NT2/D1 (cell line): ENCODE results near the gene SCUBE3.

Experiments used
- DNase-seq: peaks from one replicate; pipeline ENCODE4 v3.0.0-alpha.2; 2011; ENCODE audit warnings: low read depth, low spot score
- H3K27me3 ChIP-seq: 2 replicates; pipeline ENCODE4 v1.6.0; 2011; ENCODE audit warnings: mild to moderate bottlenecking; ENCODE audit not compliant: insufficient read length, insufficient read depth
- H3K36me3 ChIP-seq: 2 replicates; pipeline ENCODE4 v1.6.1; 2011; ENCODE audit warnings: mild to moderate bottlenecking, low read length, mixed read lengths; ENCODE audit not compliant: insufficient read depth, insufficient read length
- H3K4me1 ChIP-seq: 2 replicates; pipeline ENCODE4 v1.5.1; 2011; ENCODE audit not compliant: insufficient read depth, insufficient read length
- H3K4me3 ChIP-seq: 2 replicates; pipeline ENCODE4 v1.5.1; 2011; ENCODE audit warnings: low read depth; ENCODE audit not compliant: insufficient read length
- H3K9ac ChIP-seq: 2 replicates; pipeline ENCODE4 v1.6.0; 2011; ENCODE audit warnings: low read depth; ENCODE audit not compliant: insufficient read length
- H3K9me3 ChIP-seq: 2 replicates; pipeline ENCODE4 v1.5.1; 2011; ENCODE audit warnings: mild to moderate bottlenecking, low read length; ENCODE audit not compliant: insufficient read depth
- SUZ12 ChIP-seq: IDR thresholded peaks from 2 replicates; pipeline ENCODE4 v1.6.1; 2011; ENCODE audit not compliant: insufficient read length, insufficient read depth; ENCODE audit errors: extremely low read depth
- YY1 ChIP-seq: IDR thresholded peaks from 2 replicates; pipeline ENCODE4 v1.6.1; 2011; ENCODE audit not compliant: insufficient read length, insufficient read depth
- ZNF274 ChIP-seq: IDR thresholded peaks from 2 replicates; pipeline ENCODE4 v1.6.1; 2011; ENCODE audit warnings: mild to moderate bottlenecking, low read depth, low read length

SCUBE3 gene

DNA sequence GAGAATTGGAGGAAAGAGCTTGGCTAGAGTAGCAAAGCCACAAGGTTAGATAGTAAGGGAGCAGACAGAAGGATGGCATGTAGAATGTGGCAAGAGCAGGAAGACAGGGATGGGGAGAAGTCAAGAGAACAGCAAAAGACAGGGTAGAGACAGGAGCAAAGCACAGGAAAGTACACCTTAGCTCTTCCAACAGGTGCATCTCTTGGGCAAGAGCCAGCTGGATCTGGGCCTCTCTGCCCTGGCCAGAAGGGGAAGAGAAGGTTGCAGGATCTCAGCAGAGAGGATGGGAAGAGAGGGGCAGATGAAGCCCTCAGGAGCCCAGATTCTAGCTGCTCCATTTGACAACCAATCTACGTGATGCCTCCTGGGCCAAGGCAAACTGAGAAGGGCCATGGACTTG lies 16.7 kb downstream of the SCUBE3 start:
- H3K4me3 ChIP-seq, result no peak overlapping the region
- H3K27me3 ChIP-seq, result peaks cover 2% of the 10 kb centered on the region
- no peak overlapping the region for H3K9ac ChIP-seq
- H3K4me1 ChIP-seq, result no peaks in the 10 kb centered on the region
- H3K36me3 ChIP-seq, result peaks cover 59% of the 10 kb centered on the region
- DNase-seq, result no peak
- peaks cover 21% of the 10 kb centered on the region for H3K9me3 ChIP-seq
- TF ChIP-seq YY1 (no peak), ZNF274 (no peak), SUZ12 (no peak)

DNA sequence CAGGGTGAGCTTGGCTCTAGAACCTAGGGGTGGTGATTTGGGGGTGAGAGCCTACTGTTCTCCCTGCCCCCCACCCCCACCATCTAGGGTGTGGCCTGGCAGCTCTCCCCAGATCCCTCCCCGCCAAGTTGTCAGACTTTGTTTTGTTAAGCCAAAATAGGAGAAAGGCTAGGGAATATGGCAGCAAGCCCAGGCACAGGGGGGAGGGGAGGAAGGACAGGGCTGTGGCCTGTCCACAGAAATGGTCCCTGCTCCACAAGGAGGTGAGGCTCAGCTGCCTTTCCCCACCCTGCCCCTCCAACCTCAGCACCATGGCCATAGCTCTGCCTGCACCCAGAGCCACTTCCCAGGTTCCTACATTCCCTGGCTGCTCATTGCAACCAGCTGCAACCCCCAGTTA lies 17.2 kb downstream of the SCUBE3 start:
- H3K4me3 ChIP-seq, result no peak overlapping the region
- no peaks in the 10 kb centered on the region for H3K4me1 ChIP-seq
- no peak for TF ChIP-seq YY1
- TF ChIP-seq ZNF274, result no peak
- no peak for TF ChIP-seq SUZ12
- H3K9me3 ChIP-seq, result peaks cover 26% of the 10 kb centered on the region
- peaks cover 63% of the 10 kb centered on the region for H3K36me3 ChIP-seq
- H3K27me3 ChIP-seq, result peaks cover 2% of the 10 kb centered on the region
- H3K9ac ChIP-seq, result no peak overlapping the region
- DNase-seq, result no peak

DNA sequence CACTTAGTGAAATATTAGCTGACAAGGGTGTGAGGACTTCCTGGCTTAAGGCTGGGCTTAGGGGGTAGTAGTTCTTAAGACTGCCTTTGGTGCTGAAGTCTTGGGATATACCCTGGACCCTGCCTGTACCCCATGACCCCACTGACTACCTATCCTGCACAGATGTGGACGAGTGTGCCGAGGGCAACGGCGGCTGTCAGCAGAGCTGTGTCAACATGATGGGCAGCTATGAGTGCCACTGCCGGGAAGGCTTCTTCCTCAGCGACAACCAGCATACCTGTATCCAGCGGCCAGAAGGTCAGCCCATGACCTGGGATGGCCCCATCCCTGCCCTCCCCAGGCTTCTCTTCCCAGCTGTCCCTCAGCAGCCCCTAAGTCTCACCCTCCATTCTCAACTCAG lies 17.8 kb downstream of the SCUBE3 start:
- DNase-seq, result no peak
- Histone ChIP-seq H3K27me3 (peaks cover 2% of the 10 kb centered on the region), H3K4me1 (no peaks in the 10 kb centered on the region), H3K9ac (no peak overlapping the region), H3K36me3 (peaks cover 66% of the 10 kb centered on the region), H3K9me3 (peaks cover 32% of the 10 kb centered on the region), H3K4me3 (no peak overlapping the region)
- TF ChIP-seq ZNF274, result no peak
- TF ChIP-seq YY1, result no peak
- TF ChIP-seq SUZ12, result no peak

DNA sequence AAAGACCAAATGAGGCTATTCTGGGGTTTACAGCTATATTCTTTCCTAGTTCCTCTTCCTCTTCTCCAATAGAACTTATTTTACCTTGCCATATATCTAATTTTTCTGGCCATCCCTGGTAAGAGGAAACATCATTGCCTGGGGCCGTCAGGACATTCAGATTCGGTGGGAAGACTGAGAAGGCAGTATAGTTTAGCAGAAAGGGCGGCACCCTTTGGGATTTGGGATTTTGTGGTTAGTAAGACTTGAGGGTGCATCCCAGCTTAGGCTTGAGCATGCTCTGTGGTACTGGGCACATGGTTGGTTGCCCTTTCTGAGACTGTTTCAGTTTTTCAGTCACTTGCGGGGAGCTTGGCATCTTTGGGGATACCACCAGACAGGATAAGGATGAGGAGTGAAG lies 21.1 kb downstream of the SCUBE3 start:
- Histone ChIP-seq H3K27me3 (peaks cover 5% of the 10 kb centered on the region), H3K4me3 (no peak overlapping the region), H3K36me3 (peaks cover 65% of the 10 kb centered on the region), H3K4me1 (peaks cover 10% of the 10 kb centered on the region), H3K9me3 (peaks cover 34% of the 10 kb centered on the region), H3K9ac (no peak overlapping the region)
- no peak for TF ChIP-seq SUZ12
- TF ChIP-seq ZNF274, result no peak
- no peak for TF ChIP-seq YY1
- no peak for DNase-seq

DNA sequence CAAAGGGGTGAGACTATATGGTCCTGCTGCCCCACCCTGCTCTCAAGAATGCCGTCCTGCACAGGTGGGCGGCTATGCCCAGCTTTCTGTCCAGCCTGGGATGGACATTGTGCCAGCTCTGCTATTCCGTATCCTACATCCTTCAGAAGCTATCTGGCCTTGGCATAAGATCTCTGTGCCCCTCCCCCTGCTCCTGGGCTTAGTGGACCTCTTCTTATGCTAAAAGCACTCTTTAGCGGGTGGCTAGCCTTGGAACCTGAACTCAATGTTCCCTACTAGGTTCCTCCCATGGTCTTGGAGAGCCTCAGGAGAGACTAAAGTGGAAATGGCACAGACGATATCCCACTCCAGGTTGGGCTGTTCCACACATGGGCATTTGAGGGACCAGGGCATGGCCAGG lies 22.5 kb downstream of the SCUBE3 start:
- H3K4me1 ChIP-seq, result peaks cover 10% of the 10 kb centered on the region
- H3K36me3 ChIP-seq, result peaks cover 66% of the 10 kb centered on the region
- H3K27me3 ChIP-seq, result peaks cover 5% of the 10 kb centered on the region
- no peak for DNase-seq
- H3K9me3 ChIP-seq, result peaks cover 34% of the 10 kb centered on the region
- H3K9ac ChIP-seq, result no peak overlapping the region
- no peak overlapping the region for H3K4me3 ChIP-seq
- TF ChIP-seq YY1, result no peak
- no peak for TF ChIP-seq SUZ12
- TF ChIP-seq ZNF274, result no peak

DNA sequence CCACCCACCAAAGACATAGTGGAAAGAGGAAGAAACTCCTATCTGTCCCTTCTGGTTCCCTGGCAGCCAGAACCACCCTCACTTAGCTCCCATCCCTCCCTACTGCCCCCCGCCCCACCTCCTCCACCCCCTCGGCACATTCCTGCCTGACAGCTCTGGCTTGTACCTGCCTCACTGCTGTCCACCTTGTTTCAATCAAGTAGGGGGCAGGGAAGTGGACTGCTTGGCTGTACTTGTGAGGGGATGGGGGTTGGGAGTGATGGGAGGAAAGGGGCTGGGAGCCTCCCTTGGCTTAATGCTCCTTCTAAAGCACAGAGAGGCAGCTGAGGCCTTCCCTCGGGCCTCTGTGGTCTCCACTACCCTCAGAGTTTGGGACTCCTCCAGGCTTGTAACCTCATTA lies 23.7 kb downstream of the SCUBE3 start:
- H3K4me1 ChIP-seq, result peaks cover 10% of the 10 kb centered on the region
- H3K4me3 ChIP-seq, result no peak overlapping the region
- H3K9me3 ChIP-seq, result peaks cover 34% of the 10 kb centered on the region
- no peak for DNase-seq
- TF ChIP-seq YY1 (no peak), ZNF274 (no peak), SUZ12 (no peak)
- H3K36me3 ChIP-seq, result peaks cover 61% of the 10 kb centered on the region
- H3K27me3 ChIP-seq, result peaks cover 5% of the 10 kb centered on the region
- H3K9ac ChIP-seq, result no peak overlapping the region

DNA sequence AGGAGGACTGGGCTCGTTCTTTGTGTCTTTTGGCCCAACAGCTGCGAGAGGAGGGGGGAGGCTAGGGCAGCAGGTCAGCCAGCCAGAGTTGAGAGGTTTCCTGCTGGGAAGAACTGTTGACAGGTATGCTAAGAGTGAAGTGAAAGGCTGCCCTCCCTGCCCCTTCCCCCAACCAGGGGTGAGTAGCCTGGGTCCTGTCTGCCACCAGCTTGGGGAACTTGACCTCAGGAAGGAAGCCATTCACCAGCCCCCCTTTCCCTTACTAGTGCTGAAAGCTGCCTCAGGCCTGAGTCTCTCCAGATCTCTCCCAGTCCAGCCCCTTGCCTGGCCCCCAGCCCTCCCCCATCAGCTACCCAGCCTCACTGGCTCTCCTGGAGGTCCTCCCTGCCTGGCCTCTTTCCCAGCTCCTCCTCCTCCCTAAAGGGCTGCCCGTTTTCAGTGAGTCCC lies 25.1 kb downstream of the SCUBE3 start:
- H3K27me3 ChIP-seq, result peaks cover 5% of the 10 kb centered on the region
- DNase-seq, result peak; percentile 66
- H3K9ac ChIP-seq, result no peak overlapping the region

More for the DNA sequence above, 25.1 kb downstream of the SCUBE3 start:
- Histone ChIP-seq H3K9me3 (peaks cover 29% of the 10 kb centered on the region), H3K36me3 (peaks cover 61% of the 10 kb centered on the region), H3K4me1 (peaks cover 10% of the 10 kb centered on the region), H3K4me3 (no peak overlapping the region)
- TF ChIP-seq SUZ12, result no peak
- no peak for TF ChIP-seq YY1
- TF ChIP-seq ZNF274, result no peak
